Fibroblast of pulmonary artery (primary cell): ENCODE results near the gene MIPEP.

Source experiments
- DNase-seq: peaks from one replicate; pipeline ENCODE4 v3.0.0-alpha.2; 2010; ENCODE audit warnings: low read depth
- H3K4me3 ChIP-seq: replicated peaks from 2 replicates; pipeline ENCODE4 v1.5.1; 2011; ENCODE audit warnings: low read depth, mild to moderate bottlenecking, control low read depth, low read length, moderate library complexity
- TF ChIP-seq, protein P1 (sequence below): IDR thresholded peaks from 2 replicates; pipeline ENCODE4 v1.5.1; 2011; ENCODE audit warnings: mild to moderate bottlenecking, control low read depth, low read length, inconsistent platforms; ENCODE audit errors: missing control alignments

The MIPEP gene

DNA sequence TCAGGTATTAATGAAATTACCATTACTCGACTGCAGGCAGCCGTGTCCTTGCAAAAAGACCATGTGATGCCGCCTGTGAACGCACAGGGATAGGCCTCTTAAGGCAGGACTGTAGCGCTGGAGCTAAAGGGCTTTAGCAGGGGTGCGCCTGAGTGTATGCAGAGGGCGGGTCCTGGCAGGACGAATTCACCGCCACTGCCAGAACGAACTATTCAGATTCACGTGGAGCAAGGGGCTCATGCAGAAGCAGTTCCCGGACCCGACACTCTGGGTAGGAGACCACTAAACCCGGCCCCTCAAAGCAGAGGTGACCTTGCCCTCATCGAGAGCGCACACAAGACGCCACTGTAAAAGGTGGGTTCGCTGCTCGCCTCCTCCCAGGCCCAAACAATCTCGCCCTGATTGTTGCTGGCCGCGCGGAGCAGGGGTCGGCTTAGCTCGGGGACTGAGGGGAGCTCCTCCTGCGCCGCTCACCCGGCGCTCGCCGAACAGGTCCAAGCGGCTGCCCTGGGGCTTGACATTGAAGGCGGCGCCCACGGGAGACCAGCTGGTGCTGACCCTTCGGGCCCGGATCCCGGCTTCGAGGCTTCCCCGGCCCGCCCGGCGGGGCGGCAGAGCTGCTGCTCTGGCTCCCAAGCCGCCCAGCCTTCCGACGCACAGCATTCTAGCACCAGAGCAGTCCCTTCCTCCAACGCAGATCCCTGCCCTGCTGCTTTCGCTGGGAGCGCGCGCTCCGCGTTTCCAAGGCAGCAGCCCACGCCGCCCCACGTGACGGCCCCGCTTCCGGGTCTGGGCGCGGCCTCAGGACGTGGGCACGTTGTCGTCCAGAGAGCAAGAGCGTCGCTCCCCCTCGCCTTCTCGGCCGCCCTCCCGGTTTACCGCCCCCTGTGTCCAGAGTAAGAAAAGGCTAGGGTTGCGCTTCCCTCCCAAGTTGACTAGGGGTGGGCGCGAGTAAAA, at the start of gene MIPEP:
Gene MIPEP, minus strand, starts transcription at position 743 of the 957 bp plus-strand sequence. Its CDS starts 80 bp downstream, at position 663.
- TF ChIP-seq, protein P1, sequence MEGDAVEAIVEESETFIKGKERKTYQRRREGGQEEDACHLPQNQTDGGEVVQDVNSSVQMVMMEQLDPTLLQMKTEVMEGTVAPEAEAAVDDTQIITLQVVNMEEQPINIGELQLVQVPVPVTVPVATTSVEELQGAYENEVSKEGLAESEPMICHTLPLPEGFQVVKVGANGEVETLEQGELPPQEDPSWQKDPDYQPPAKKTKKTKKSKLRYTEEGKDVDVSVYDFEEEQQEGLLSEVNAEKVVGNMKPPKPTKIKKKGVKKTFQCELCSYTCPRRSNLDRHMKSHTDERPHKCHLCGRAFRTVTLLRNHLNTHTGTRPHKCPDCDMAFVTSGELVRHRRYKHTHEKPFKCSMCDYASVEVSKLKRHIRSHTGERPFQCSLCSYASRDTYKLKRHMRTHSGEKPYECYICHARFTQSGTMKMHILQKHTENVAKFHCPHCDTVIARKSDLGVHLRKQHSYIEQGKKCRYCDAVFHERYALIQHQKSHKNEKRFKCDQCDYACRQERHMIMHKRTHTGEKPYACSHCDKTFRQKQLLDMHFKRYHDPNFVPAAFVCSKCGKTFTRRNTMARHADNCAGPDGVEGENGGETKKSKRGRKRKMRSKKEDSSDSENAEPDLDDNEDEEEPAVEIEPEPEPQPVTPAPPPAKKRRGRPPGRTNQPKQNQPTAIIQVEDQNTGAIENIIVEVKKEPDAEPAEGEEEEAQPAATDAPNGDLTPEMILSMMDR: peak; percentile 76
- H3K4me3 ChIP-seq: peak within 1 kb of the TSS; percentile 78
- DNase-seq: peak; percentile 97

DNA sequence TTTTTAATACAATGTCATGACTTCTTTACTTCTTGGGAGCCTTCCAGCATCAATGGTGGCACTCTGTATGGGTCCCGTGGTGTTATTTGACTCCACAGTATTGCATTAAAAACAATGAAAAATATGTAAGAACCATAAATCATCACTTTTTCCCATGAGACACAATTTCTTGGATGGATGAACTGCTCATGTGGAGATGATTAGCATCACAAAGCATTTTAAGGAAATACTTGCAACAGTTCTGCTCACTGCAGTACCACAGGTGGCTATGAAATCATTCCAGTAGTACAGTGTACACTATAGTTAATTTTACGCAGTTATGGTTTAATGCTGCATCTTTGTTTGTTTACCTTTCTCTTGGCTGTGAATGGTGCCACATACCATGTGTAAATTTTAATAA, 45.3 kb upstream of the MIPEP start:
- TF ChIP-seq, protein P1: no peak
- DNase-seq: peak; percentile 33
- no peak overlapping the region for H3K4me3 ChIP-seq

DNA sequence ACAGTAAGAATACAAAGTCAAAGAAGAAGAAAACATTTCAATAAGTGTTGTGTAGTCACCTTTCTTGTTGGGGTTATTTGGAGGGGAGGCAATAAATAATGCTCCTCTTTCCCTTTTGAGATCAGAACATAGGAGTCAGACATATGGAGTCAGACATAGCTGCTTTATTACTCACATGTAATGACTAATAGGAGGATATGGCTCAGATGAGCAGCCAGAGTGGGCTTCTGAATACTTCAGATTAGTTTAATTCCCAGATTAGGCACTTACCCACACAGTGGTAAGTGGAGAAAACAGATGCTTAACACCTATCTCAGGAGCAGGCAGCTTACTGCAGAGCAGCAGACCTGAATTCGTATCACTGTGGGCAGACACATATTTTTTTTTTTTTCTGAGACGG, 39.8 kb upstream of the MIPEP start:
- DNase-seq: peak; percentile 71
- TF ChIP-seq, protein P1: no peak
- H3K4me3 ChIP-seq: no peak overlapping the region

DNA sequence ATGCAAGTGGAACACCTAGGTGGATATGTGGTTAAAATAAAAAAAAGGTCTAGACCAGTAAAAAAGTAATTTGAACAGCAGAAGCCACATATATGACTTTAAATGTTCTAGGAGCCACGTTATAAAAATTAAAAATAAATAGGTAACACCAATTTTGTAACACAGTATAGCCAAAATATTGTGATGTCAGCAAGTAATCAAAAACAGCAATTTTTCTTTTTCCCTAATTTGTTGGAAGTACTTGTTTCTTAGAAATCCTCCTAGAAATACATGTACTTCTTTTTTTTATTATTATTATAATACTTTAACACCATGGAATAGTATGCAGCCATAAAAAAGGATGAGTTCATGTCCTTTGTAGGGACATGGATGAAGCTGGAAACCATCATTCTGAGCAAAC, 33.8 kb upstream of the MIPEP start:
- no peak overlapping the region for H3K4me3 ChIP-seq
- TF ChIP-seq, protein P1: no peak
- DNase-seq: no peak

DNA sequence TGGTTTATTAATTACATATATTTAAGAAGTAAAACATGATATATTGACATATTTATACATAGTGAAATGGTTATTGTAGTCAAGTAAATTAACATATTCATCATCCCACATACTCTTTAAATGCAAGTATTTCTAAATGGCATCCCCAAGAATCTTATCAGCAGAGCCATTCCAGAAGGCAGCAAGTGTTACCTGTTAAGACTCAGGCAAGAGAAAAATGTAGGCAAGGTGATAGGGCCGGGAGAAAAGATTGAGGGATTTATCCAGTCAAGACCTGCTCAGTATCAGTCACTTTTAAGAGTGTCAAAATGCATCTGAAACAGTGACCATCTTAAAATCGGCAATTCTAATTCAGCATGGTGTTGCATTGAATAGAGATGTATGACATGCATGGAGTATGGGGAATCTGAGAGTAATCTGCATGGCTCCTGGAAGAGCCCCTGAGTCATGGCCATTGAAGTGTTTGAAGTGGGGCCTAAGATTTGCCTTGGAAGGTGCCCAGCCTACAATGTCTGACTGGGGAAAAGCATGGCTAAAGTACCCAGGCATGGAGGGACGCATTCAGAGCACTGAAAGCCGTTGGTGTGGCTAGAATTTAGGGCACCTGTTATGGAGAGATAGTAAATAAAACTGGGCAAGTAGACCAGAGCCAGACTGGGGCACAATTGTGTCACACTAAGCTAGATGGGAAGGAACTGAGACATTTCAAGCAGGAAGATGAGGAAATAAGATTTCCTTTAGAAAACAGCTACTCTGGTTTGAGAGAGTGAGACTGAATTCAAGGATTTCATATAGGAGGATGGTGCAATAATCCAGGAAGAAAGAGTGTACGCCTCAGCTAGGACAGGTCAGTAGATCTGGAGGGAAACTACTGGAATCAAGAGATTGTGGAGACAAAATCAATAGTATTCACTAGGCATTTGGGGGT, 33.1 kb upstream of the MIPEP start:
- TF ChIP-seq, protein P1: no peak
- DNase-seq: peak; percentile 18
- no peak overlapping the region for H3K4me3 ChIP-seq

DNA sequence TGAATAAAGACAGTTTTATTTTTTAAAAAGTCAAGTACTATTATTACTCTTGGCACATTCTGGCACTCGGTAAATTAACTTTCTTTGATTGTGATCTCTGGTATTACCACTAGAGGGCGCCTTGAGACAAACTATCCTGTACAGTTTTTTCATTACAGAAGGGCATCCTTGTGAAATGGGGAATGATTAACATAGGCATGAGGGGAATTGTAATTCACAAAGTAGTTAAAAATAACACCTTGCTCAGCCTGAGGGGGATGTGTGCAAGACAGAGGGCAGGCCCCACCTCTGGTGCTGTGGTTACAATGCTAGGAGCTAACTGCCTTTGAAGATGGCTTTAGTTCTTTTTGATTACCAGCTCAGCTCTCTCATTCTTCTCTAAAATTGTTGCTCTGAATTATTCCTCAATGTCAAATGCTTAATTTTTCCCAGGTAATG, 32.3 kb upstream of the MIPEP start:
- TF ChIP-seq, protein P1: peak; percentile 68
- DNase-seq: peak; percentile 75
- H3K4me3 ChIP-seq: no peak overlapping the region
